LNCaP clone FGC (cell line): ENCODE measurements around the gene RAG1.
"Not testable (repeated sequence)": the region's sequence is repeated elsewhere in the genome, so short reads cannot be mapped to it uniquely, and the experiment has no call there.

Experiments used
- DNase-seq: peaks from one replicate; pipeline ENCODE4 v3.0.0-alpha.2; 2011; ENCODE audit warnings: low read depth
- H3K4me3 ChIP-seq: 2 replicates; pipeline ENCODE4 v1.5.1; 2011; ENCODE audit warnings: mild to moderate bottlenecking, low read depth, low read length, control low read depth
- TF ChIP-seq, protein P1 (sequence below): IDR thresholded peaks from 2 replicates; pipeline ENCODE4 v1.5.1; 2012; ENCODE audit warnings: mild to moderate bottlenecking; ENCODE audit not compliant: control insufficient read depth, insufficient read depth; ENCODE audit errors: extremely low read depth

The RAG1 gene

GRCh38 chr11:36567694-36568093, at the start of gene RAG1:
RAG1 (plus strand) TSS chr11:36568007; CDS start chr11:36573305, 5,298 bp downstream.
- no peak within 1 kb of the TSS for H3K4me3 ChIP-seq
- TF ChIP-seq, protein P1, sequence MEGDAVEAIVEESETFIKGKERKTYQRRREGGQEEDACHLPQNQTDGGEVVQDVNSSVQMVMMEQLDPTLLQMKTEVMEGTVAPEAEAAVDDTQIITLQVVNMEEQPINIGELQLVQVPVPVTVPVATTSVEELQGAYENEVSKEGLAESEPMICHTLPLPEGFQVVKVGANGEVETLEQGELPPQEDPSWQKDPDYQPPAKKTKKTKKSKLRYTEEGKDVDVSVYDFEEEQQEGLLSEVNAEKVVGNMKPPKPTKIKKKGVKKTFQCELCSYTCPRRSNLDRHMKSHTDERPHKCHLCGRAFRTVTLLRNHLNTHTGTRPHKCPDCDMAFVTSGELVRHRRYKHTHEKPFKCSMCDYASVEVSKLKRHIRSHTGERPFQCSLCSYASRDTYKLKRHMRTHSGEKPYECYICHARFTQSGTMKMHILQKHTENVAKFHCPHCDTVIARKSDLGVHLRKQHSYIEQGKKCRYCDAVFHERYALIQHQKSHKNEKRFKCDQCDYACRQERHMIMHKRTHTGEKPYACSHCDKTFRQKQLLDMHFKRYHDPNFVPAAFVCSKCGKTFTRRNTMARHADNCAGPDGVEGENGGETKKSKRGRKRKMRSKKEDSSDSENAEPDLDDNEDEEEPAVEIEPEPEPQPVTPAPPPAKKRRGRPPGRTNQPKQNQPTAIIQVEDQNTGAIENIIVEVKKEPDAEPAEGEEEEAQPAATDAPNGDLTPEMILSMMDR: no peak

DNA sequence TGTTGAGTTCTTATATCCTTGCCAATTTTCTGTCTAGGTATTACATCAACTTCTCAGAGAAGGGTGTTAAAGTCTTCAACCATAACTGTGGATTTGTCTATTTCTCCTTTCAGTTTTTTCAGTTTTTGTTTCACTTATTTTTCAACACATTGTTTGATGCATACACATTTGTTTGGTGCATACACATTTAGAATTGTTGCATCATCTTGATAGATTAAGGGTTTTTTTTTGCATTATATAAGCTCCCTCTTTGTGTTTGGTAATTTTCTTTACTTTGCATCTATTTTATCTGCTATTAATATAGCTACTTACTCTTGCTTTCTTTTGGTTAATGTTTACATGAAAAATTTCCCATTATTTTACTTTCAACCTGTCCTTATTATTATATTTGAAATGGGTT, 37.0 kb upstream of the RAG1 start:
- no peak overlapping the region for H3K4me3 ChIP-seq
- TF ChIP-seq, protein P1: no peak
- no peak for DNase-seq

More at GRCh38 chr11:36567694-36568093, at the start of gene RAG1:
- no peak for DNase-seq

DNA sequence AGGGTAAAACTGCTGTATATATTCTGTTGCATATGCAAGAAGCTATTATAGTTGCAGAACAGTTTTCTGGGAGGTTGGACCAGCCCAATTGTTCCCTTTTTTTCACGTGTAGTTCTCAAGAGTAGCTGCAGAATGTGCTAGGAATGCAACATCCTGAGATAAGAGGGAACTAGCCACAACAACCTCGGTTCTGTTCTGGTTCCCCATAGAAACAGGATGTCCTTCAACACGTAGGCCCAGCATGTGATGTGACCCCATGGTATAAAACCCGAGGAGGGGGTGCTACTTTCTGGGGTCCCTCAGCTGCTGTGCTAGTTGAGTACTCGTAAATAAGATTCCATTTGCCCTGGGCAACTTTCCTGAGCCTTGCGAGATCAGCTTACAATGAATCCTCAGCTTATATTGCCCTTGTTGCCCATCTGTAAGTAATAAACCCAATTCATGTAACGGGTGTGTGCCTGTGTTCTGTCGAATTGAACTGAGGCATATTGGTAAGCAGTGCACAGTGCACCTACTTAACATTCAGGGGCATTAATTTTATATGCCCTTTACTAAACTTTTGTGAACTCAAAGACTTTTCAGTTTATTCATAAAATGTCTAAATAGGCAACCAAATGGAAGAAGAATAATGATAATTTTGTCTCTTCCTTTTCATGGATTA, 34.7 kb upstream of the RAG1 start:
- no peak for DNase-seq
- TF ChIP-seq, protein P1: no peak
- H3K4me3 ChIP-seq: no peak overlapping the region

DNA sequence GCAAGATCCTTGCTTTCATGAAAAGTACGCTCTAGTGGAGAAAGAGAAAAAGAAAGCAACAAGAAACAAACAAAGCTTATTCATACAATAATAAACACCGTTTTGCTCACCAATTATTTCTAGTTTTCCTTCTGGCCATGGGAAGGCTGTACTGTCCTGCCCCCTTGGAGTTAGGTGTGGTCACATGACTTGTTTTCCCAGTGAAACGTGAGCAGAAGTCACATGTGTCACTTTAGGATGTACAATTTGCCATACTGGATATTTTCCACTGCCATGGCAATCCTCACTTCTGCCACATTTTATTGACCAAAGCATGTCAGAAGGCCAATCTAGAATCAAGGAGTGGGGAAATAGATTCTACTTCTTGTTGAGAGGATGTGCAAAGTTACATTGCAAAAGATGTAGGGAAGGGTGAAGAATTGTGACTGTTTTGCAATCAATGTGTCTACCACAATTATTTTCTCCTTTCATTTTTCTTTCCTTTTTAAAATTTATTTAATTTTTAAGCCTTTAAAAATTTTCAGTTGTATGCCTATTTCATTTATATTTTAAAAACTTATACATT, 33.4 kb upstream of the RAG1 start:
- TF ChIP-seq, protein P1: no peak
- DNase-seq: no peak
- no peak overlapping the region for H3K4me3 ChIP-seq

GRCh38 chr11:36540998-36541397, 26.8 kb upstream of the RAG1 start:
- peak; percentile 30 for DNase-seq
- TF ChIP-seq, protein P1: peak; percentile 67
- H3K4me3 ChIP-seq: no peak overlapping the region

GRCh38 chr11:36550385-36551115, 17.3 kb upstream of the RAG1 start:
- DNase-seq: no peak

GRCh38 chr11:36557390-36557789, 10.4 kb upstream of the RAG1 start:
- not testable (repeated sequence) for DNase-seq, H3K4me3 ChIP-seq

More at GRCh38 chr11:36550385-36551115, 17.3 kb upstream of the RAG1 start:
- TF ChIP-seq, protein P1: no peak
- no peak overlapping the region for H3K4me3 ChIP-seq
